HepG2 (cell line): ENCODE results near the gene IRF3. TPM values are rescaled to one million over a fixed set of nuclear protein-coding genes. Genes with fewer than 3 reads are reported as not detected.
A peak's percentile ranks its signal among the peaks of the same experiment; 100 is the strongest.

ENCODE experiments used
- E2F1 ChIP-seq: sonication (generic); formaldehyde crosslinking; IDR thresholded peaks from 2 replicates; pipeline ENCODE4 v1.5.0; 2020; ENCODE audit warnings: missing genetic modification reagents
- GABPB1 ChIP-seq: IDR thresholded peaks from 2 replicates; pipeline ENCODE4 v1.6.1; 2016; ENCODE audit warnings: mild to moderate bottlenecking, missing genetic modification reagents, moderate library complexity, missing compliant biosample characterization
- GTF3A ChIP-seq: sonication (generic); formaldehyde crosslinking; conservative IDR thresholded peaks from 2 replicates; pipeline ENCODE4 v1.4.0; 2020; ENCODE audit warnings: mild to moderate bottlenecking, missing genetic modification reagents
- MLX ChIP-seq: IDR thresholded peaks from 2 replicates; pipeline ENCODE4 v1.6.1; 2016
- POLR2AphosphoS2 ChIP-seq: IDR thresholded peaks from 2 replicates; pipeline ENCODE4 v1.6.1; 2011; ENCODE audit warnings: low read depth, low read length, improper control_type of control experiment
- PREB ChIP-seq: sonication (generic); formaldehyde crosslinking; IDR thresholded peaks from 2 replicates; pipeline ENCODE4 v1.4.0; 2020; ENCODE audit warnings: missing genetic modification reagents
- PRMT3 ChIP-seq: sonication (generic); formaldehyde crosslinking; IDR thresholded peaks from 2 replicates; pipeline ENCODE4 v1.8.1; 2022; ENCODE audit warnings: low read depth, mild to moderate bottlenecking, moderate library complexity, missing genetic modification reagents, borderline replicate concordance
- REXO4 ChIP-seq: sonication (generic); formaldehyde crosslinking; IDR thresholded peaks from 2 replicates; pipeline ENCODE4 v1.8.0; 2022; ENCODE audit warnings: missing genetic modification reagents, mild to moderate bottlenecking, borderline replicate concordance
- RFX3 ChIP-seq: IDR thresholded peaks from 2 replicates; pipeline ENCODE4 v1.6.1; 2016; ENCODE audit warnings: missing biosample characterization, missing genetic modification reagents
- SIX1 ChIP-seq: sonication (generic); formaldehyde crosslinking; IDR thresholded peaks from 2 replicates; pipeline ENCODE4 v1.4.0; 2020; ENCODE audit warnings: missing genetic modification reagents, borderline replicate concordance
- TBX2 ChIP-seq: sonication (generic); formaldehyde crosslinking; IDR thresholded peaks from 2 replicates; pipeline ENCODE4 v1.5.0; 2020; ENCODE audit warnings: missing genetic modification reagents, mild to moderate bottlenecking, borderline replicate concordance
- XRCC5 ChIP-seq: fragments of 200-400 bp; formaldehyde crosslinking; optimal IDR thresholded peaks from 2 replicates; pipeline ENCODE3; 2017; ENCODE audit warnings: mild to moderate bottlenecking, low read length
- ZBTB25 ChIP-seq: IDR thresholded peaks from 2 replicates; pipeline ENCODE4 v1.6.1; 2018; ENCODE audit warnings: missing genetic modification reagents
- ZBTB43 ChIP-seq: sonication (generic); formaldehyde crosslinking; conservative IDR thresholded peaks from 2 replicates; pipeline ENCODE4 v1.4.0; 2020; ENCODE audit warnings: missing genetic modification reagents
- ZBTB7B ChIP-seq: sonication (generic); formaldehyde crosslinking; IDR thresholded peaks from 2 replicates; pipeline ENCODE4 v1.4.0; 2020; ENCODE audit warnings: missing genetic modification reagents
- ZFAT ChIP-seq: sonication (generic); formaldehyde crosslinking; conservative IDR thresholded peaks from 2 replicates; pipeline ENCODE4 v1.8.1; 2023; ENCODE audit warnings: missing genetic modification reagents, inconsistent platforms
- ZNF12 ChIP-seq: sonication (generic); formaldehyde crosslinking; IDR thresholded peaks from 2 replicates; pipeline ENCODE4 v1.5.0; 2020; ENCODE audit warnings: missing genetic modification reagents
- ZNF264 ChIP-seq: sonication (generic); formaldehyde crosslinking; IDR thresholded peaks from 2 replicates; pipeline ENCODE4 v1.4.0; 2020; ENCODE audit warnings: missing genetic modification reagents
- ZNF430 ChIP-seq: sonication (generic); formaldehyde crosslinking; IDR thresholded peaks from 2 replicates; pipeline ENCODE4 v1.9.0; 2021; ENCODE audit warnings: mild to moderate bottlenecking, missing genetic modification reagents
- ZNF503 ChIP-seq: sonication (generic); formaldehyde crosslinking; IDR thresholded peaks from 2 replicates; pipeline ENCODE4 v1.4.0; 2020; ENCODE audit warnings: missing genetic modification reagents
- ZNF614 ChIP-seq: IDR thresholded peaks from 2 replicates; pipeline ENCODE4 v1.6.1; 2018; ENCODE audit warnings: missing biosample characterization, missing genetic modification reagents, inconsistent platforms, borderline replicate concordance
- ZNF7 ChIP-seq: IDR thresholded peaks from 2 replicates; pipeline ENCODE4 v1.6.1; 2016; ENCODE audit warnings: missing biosample characterization, missing genetic modification reagents
- polyA plus RNA-seq, 8 experiments: library from polyadenylated mRNA; depleted of rRNA in 3 of 8; stranded (reverse) in 7 of 8; unstranded in 1 of 8; fragments of >200 nt; fragmentation: Illumina TruSeq in 4 of 8; extraction: Trizol in 4 of 8; gene quantifications; 2 replicates each; pipeline versions ENCODE4 v1.2.1 to v1.2.3, GENCODE V29; 2011 to 2016; ENCODE audit warnings: low read depth in 4 of 8, missing spikeins in 1 of 8, mixed read lengths in 1 of 8; ENCODE audit not compliant: insufficient read depth in 1 of 8
- total RNA-seq, 5 experiments: library from RNA; depleted of rRNA; stranded (reverse); fragments of >200 nt; fragmentation: Illumina TruSeq; extraction: Trizol; gene quantifications; 2 replicates each; pipeline ENCODE4 v1.2.3, GENCODE V29; 2016; ENCODE audit warnings: low read depth in 1 of 5

The IRF3 gene
- total and polyA plus RNA-seq, 2 of the 13 experiments (the other 11 are each of a cell fraction or from before 2014, with no cell fraction given) = 61.9 to 65.5 TPM

- TF ChIP-seq XRCC5 = no peak
- no peak for TF ChIP-seq ZNF7 (CRISPR knock-in tag)
- TF ChIP-seq ZNF614 (CRISPR knock-in tag) = 0 out of 2 replicates have a peak, but pooled peaks have one; percentile 45
- no peak; the same call in 1 of the 2 replicates for TF ChIP-seq ZBTB25
- no peak for TF ChIP-seq REXO4 (CRISPR knock-in tag)
- peak; percentile 60; the same call in 1 of the 2 replicates for TF ChIP-seq TBX2 (CRISPR knock-in tag)
- TF ChIP-seq ZNF503 (CRISPR knock-in tag) = no peak
- 0 out of 2 replicates have a peak, but pooled peaks have one; percentile 64 for TF ChIP-seq ZBTB43
- TF ChIP-seq E2F1 (CRISPR knock-in tag) = peak; percentile 49; the same call in 1 of the 2 replicates
- no peak for TF ChIP-seq ZNF12 (CRISPR knock-in tag)
- no peak for TF ChIP-seq PREB
- peak; percentile 75 for TF ChIP-seq ZBTB7B (CRISPR knock-in tag)
- no peak for TF ChIP-seq GTF3A
- no peak for TF ChIP-seq ZFAT (CRISPR knock-in tag)
- no peak for TF ChIP-seq SIX1 (CRISPR knock-in tag)
- peak; percentile 71; the same call in 1 of the 2 replicates for TF ChIP-seq ZNF430 (CRISPR knock-in tag)
- no peak for TF ChIP-seq RFX3 (CRISPR knock-in tag)
- TF ChIP-seq POLR2AphosphoS2 = no peak
- TF ChIP-seq GABPB1 (CRISPR knock-in tag) = peak; percentile 86
- no peak for TF ChIP-seq MLX (CRISPR knock-in tag)
- TF ChIP-seq PRMT3 (CRISPR knock-in tag) = no peak
- no peak for TF ChIP-seq ZNF264 (CRISPR knock-in tag)
These were observed 11.7 kb upstream of the IRF3 start, which contains the start of gene PRMT1 (continued) for GRCh38 chr19:49677231-49677900.
